DMS79 (cell line): ENCODE measurements around the gene HYCC1.
"Not testable (repeated sequence)": the region's sequence is repeated elsewhere in the genome, so short reads cannot be mapped to it uniquely, and the experiment has no call there.

Experiments
- DNase-seq: peaks from one replicate; lab custom pipeline; 2025; lab: John Stamatoyannopoulos, UW

HYCC1 gene

GRCh38 chr7:22985436-22985835 is 28.5 kb downstream of the HYCC1 start:
- no peak for DNase-seq

DNA sequence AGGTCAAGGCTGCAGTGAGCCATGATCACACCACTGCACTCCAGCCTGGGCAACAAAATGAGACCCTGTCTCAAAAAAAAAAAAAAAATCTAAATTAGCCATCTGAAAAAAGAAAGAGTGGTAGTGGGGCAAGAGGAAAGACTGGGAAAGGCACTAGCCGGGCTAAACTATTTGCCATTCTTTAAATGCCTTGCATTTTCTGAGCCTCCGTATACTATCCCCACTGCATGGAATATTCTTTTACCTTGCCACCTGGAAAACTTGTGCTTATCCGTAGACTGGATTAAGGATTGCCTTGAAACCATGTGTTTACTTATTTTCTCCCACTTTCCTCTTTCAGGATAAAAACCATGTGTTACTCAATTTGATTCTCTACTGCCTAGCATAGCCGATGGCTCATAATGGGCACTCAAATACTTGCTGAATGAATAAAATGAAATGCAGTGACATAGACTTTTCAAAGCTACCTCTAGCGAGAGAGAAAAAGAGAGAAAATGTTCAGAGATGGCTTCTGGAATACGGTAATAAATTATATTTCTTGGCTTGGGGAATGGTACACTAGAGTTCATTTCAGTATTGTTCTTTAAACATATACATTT is 30.6 kb downstream of the HYCC1 start:
- no peak for DNase-seq

DNA sequence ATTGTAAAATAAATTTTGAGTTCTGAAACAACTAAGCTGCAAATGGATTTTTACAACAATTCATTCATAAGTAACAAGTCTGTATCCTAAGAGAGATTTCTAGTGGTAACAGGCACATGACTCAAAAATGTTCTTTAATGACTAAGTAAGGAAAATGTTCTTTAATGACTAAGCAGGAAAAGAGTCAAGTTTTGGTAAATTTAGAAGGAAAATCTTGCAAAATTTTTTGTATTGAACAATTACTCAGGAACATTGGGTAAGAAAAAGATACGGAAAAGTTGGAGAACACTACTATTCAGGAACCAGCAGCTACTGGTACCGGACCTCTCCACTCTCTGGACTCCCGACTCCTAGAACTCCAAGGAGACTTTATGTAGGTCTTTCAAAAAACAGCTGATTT is 33.5 kb downstream of the HYCC1 start:
- no peak for DNase-seq

DNA sequence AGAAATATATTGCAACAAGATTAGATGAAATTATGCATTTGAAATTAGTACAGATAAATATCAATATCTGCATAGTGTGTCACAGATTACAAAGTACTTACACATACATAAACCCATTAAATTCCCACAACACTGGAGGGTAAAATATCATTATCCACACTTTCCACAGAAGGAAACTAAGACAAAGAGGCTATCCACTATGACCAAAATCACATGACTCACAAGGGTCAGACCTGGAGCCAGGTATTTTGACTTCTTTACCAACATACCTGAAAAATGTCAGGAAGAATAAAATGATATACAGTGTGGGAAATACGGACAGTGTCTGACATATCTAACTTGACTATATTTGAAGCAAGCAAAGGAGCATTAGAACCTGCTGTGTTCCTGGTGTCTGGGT is 34.1 kb downstream of the HYCC1 start:
- DNase-seq, result no peak

DNA sequence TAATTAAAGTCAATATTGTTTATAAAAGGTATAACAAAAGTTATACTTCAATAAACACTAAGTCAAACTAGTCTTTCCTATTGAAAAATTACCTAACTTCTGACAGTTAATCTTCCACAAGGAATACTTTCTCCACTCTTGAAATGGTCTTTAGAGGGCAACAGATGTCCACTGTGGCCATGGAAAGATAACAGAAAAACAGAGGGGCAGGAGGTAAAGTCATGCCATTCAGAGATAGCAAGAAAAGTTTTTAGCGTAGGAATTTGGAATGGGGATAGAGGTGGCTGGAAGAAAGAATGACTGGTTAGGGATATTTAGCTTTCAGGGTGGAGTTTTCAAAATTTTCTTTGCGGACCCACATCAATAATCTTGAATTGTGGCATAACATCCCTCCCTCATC is 34.7 kb downstream of the HYCC1 start:
- no peak for DNase-seq

- DNase-seq, result not testable (repeated sequence)
Measured at GRCh38 chr7:22974636-22975035, 39.3 kb downstream of the HYCC1 start.

- DNase-seq, result no peak
Measured at GRCh38 chr7:22972207-22972606, 41.7 kb downstream of the HYCC1 start.

DNA sequence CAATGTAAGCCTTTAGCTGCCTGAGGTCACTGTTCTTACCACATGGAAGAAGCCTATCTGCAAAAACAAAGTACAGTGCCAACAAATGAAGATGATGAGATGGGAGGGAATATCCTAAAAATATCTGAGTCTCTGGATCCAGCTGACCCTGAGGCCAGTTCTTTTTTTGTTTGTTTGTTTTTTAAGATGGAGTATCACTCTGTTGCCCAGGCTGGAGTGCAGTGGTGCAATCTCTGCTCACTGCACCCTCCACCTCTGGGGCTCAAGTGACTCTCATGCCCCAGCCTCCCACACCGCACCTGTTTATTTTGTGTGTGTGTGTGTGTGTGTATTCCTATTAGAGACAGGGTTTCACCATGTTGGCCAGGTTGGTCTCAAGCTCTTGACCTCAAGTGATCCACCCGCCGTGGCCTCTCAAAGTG is 44.9 kb downstream of the HYCC1 start:
- no peak for DNase-seq
